CD14-positive monocyte (primary cell): ENCODE measurements around the gene DPY19L1. TPM values are rescaled to one million over a fixed set of nuclear protein-coding genes. Genes with fewer than 3 reads are reported as not detected.
"Not testable (repeated sequence)": the region's sequence is repeated elsewhere in the genome, so short reads cannot be mapped to it uniquely, and the experiment has no call there.

ENCODE experiments used
- DNase-seq, 3 donors: peaks; one replicate each; pipeline ENCODE4 v3.0.0-alpha.2; 2011 to 2022
- H2AFZ ChIP-seq: 2 replicates; pipeline ENCODE4 v1.6.0; 2012; ENCODE audit warnings: mild to moderate bottlenecking, low read depth, low read length, inconsistent platforms; ENCODE audit not compliant: insufficient read depth, poor library complexity, severe bottlenecking
- H3K27ac ChIP-seq, 2 donors: 1 replicate in 1 of 2; 2 replicates in 1 of 2; pipeline ENCODE4 v1.5.1; 2012 to 2013; ENCODE audit warnings: low read length in 2 of 2, control low read depth in 1 of 2, inconsistent platforms in 1 of 2, low read depth in 1 of 2, mild to moderate bottlenecking in 1 of 2
- H3K27me3 ChIP-seq, 2 donors: one replicate each; pipeline versions ENCODE4 v1.6.0 to v1.6.1; 2011 to 2013; ENCODE audit warnings: low read length in 2 of 2; ENCODE audit not compliant: control insufficient read depth in 2 of 2, insufficient read depth in 2 of 2
- H3K36me3 ChIP-seq, 2 donors: replicated peaks in 1 of 2; 1 replicate in 1 of 2; 2 replicates in 1 of 2; pipeline versions ENCODE4 v1.5.1 to v1.6.1; 2012 to 2013; ENCODE audit warnings: low read length in 2 of 2, control low read depth in 1 of 2, inconsistent platforms in 1 of 2, mild to moderate bottlenecking in 1 of 2; ENCODE audit not compliant: insufficient read depth in 2 of 2, control insufficient read depth in 1 of 2
- H3K4me1 ChIP-seq, 2 donors: 1 replicate in 1 of 2; 2 replicates in 1 of 2; pipeline versions ENCODE4 v1.5.1 to v1.6.1; 2012 to 2013; ENCODE audit warnings: low read length in 2 of 2, control low read depth in 1 of 2, inconsistent platforms in 1 of 2, mild to moderate bottlenecking in 1 of 2, moderate library complexity in 1 of 2; ENCODE audit not compliant: insufficient read depth in 2 of 2, control insufficient read depth in 1 of 2
- H3K4me2 ChIP-seq: replicated peaks from 2 replicates; pipeline ENCODE3; 2012; ENCODE audit warnings: low read length, moderate library complexity, mild to moderate bottlenecking; ENCODE audit not compliant: poor library complexity, severe bottlenecking; ENCODE audit errors: extremely low read depth
- H3K4me3 ChIP-seq, 3 experiments: fragments of 200-600 bp in 1 of 3; sonication (generic) in 1 of 3; replicated peaks in 1 of 3; 1 replicate in 2 of 3; 2 replicates in 1 of 3; pipeline ENCODE4 v1.5.1; 2011 to 2013; ENCODE audit warnings: low read length in 3 of 3, mild to moderate bottlenecking in 3 of 3, control low read depth in 2 of 3, low read depth in 2 of 3, inconsistent platforms in 1 of 3, moderate library complexity in 1 of 3
- H3K79me2 ChIP-seq: 2 replicates; pipeline ENCODE4 v1.6.0; 2012; ENCODE audit warnings: mild to moderate bottlenecking, control low read depth, inconsistent platforms, low read length, moderate library complexity; ENCODE audit not compliant: insufficient read depth
- H3K9ac ChIP-seq: 2 replicates; pipeline ENCODE4 v1.6.0; 2017; ENCODE audit warnings: low read length, mild to moderate bottlenecking; ENCODE audit not compliant: insufficient read depth, poor library complexity, severe bottlenecking
- H3K9me3 ChIP-seq, 2 donors: replicated peaks in 1 of 2; 1 replicate in 1 of 2; 2 replicates in 1 of 2; pipeline versions ENCODE4 v1.5.1 to v1.6.1; 2012 to 2013; ENCODE audit warnings: low read length in 2 of 2, control low read depth in 1 of 2; ENCODE audit not compliant: control insufficient read depth in 1 of 2, insufficient read depth in 1 of 2
- H4K20me1 ChIP-seq: 2 replicates; pipeline ENCODE4 v1.6.0; 2012; ENCODE audit warnings: mild to moderate bottlenecking, low read length, control low read depth, moderate library complexity; ENCODE audit not compliant: insufficient read depth
- H3K27ac Mint-ChIP-seq, 7 donors: one replicate each; pipeline ENCODE4 v1.8.0; 2020; ENCODE audit warnings: mild to moderate bottlenecking in 7 of 7, mixed read lengths in 7 of 7, moderate library complexity in 6 of 7, inconsistent platforms in 2 of 7
- H3K27me3 Mint-ChIP-seq, 3 donors: one replicate each; pipeline ENCODE4 v1.8.0; 2021 to 2022; ENCODE audit warnings: low read depth in 3 of 3, mild to moderate bottlenecking in 3 of 3, mixed read lengths in 3 of 3, moderate library complexity in 3 of 3, inconsistent platforms in 1 of 3
- H3K36me3 Mint-ChIP-seq, 2 donors: one replicate each; pipeline ENCODE4 v1.8.0; 2020; ENCODE audit warnings: mixed read lengths in 2 of 2, inconsistent platforms in 1 of 2, mild to moderate bottlenecking in 1 of 2
- H3K4me1 Mint-ChIP-seq: one replicate; pipeline ENCODE4 v1.8.0; 2020; ENCODE audit warnings: mild to moderate bottlenecking, mixed read lengths
- H3K4me3 Mint-ChIP-seq, 2 donors: one replicate each; pipeline ENCODE4 v1.8.0; 2020; ENCODE audit warnings: mild to moderate bottlenecking in 2 of 2, mixed read lengths in 2 of 2, moderate library complexity in 1 of 2
- H3K9me3 Mint-ChIP-seq, 7 donors: one replicate each; pipeline ENCODE4 v1.8.0; 2020 to 2022; ENCODE audit warnings: mixed read lengths in 7 of 7, mild to moderate bottlenecking in 6 of 7, moderate library complexity in 6 of 7, inconsistent platforms in 2 of 7
- CTCF ChIP-seq: fragments of 200-600 bp; IDR thresholded peaks from one replicate; pipeline ENCODE4 v1.8.0; 2022; ENCODE audit warnings: antibody characterized with exemption, mild to moderate bottlenecking
- WGBS: methylation state at CpG from one replicate; pipeline ENCODE4 v1.1.5; 2013; ENCODE audit warnings: missing lambda C conversion rate; ENCODE audit not compliant: insufficient coverage; 5-methylcytosine and 5-hydroxymethylcytosine counted together
- intact Hi-C, 2 donors: fragments of 100-400 bp; cut with micrococcal nuclease; formaldehyde crosslinking; loops; one replicate each; pipeline versions ENCODE4 v1.15.0 to v1.15.1; 2023
- polyA plus RNA-seq, 3 donors: library from polyadenylated mRNA; depleted of rRNA in 1 of 3; unstranded in 2 of 3; stranded (reverse) in 1 of 3; fragments of 300-500 nt in 2 of 3; fragments of >200 nt in 1 of 3; fragmentation: Illumina TruSeq in 2 of 3; gene quantifications; 1 replicate in 2 of 3; 2 replicates in 1 of 3; pipeline ENCODE4 v1.2.3, GENCODE V29; 2012 to 2021

The DPY19L1 gene
- polyA plus RNA-seq, 3 donors: 0.81 to 5.2 (median 3.9) TPM

- H3K27me3 Mint-ChIP-seq: peaks cover 0 to 6% (median 1%) of the 10 kb centered on the region in 3 donors
- no peak overlapping the region for H3K27ac ChIP-seq
- no peaks in the 10 kb centered on the region for H3K79me2 ChIP-seq
- no peak for TF ChIP-seq CTCF
- WGBS: no CpG with 5 or more reads among the region's 2 CpGs
- no peaks in the 10 kb centered on the region for H3K27me3 ChIP-seq
- no peak overlapping the region for H3K27ac Mint-ChIP-seq
- H4K20me1 ChIP-seq: no peaks in the 10 kb centered on the region
- H3K4me2 ChIP-seq: no peak overlapping the region
- H3K9me3 Mint-ChIP-seq: peaks cover 2 to 14% (median 7%) of the 10 kb centered on the region in 7 donors
- intact Hi-C loops: no loop called here
- H3K36me3 Mint-ChIP-seq: no peaks in the 10 kb centered on the region
- no peaks in the 10 kb centered on the region for H3K9me3 ChIP-seq
- no peaks in the 10 kb centered on the region for H3K4me1 Mint-ChIP-seq
- no peak overlapping the region for H3K4me3 ChIP-seq
- no peak overlapping the region for H3K9ac ChIP-seq
- H3K4me3 Mint-ChIP-seq: no peak overlapping the region
- H2AFZ ChIP-seq: no peak overlapping the region
- no peaks in the 10 kb centered on the region for H3K4me1 ChIP-seq
- no peak for DNase-seq
- H3K36me3 ChIP-seq: no peaks in the 10 kb centered on the region
Measured at GRCh38 chr7:34916267-34916666, 121.0 kb downstream of the DPY19L1 start.

- peaks cover 0 to 3% (median 0%) of the 10 kb centered on the region in 3 donors for H3K27me3 Mint-ChIP-seq
- no CpG with 5 or more reads among the region's 2 CpGs for WGBS
Measured at GRCh38 chr7:34912236-34912635, 125.0 kb downstream of the DPY19L1 start.

GRCh38 chr7:34906266-34906850 lies 130.9 kb downstream of the DPY19L1 start:
- H3K4me2 ChIP-seq, H3K27ac Mint-ChIP-seq, H3K9ac ChIP-seq, H3K36me3 ChIP-seq, H2AFZ ChIP-seq, H3K4me3 Mint-ChIP-seq, H3K9me3 ChIP-seq, intact Hi-C loops, H3K27me3 ChIP-seq, H3K4me1 ChIP-seq, H4K20me1 ChIP-seq, DNase-seq, H3K79me2 ChIP-seq, H3K4me3 ChIP-seq, H3K4me1 Mint-ChIP-seq, H3K27ac ChIP-seq, H3K27me3 Mint-ChIP-seq, H3K36me3 Mint-ChIP-seq: not testable (repeated sequence)
- 23% methylated on average over 24 of the region's 30 CpGs for WGBS
- H3K9me3 Mint-ChIP-seq: peaks cover 1 to 13% (median 7%) of the 10 kb centered on the region in 7 donors

More at GRCh38 chr7:34912236-34912635, 125.0 kb downstream of the DPY19L1 start:
- H3K4me1 ChIP-seq: no peaks in the 10 kb centered on the region
- H3K79me2 ChIP-seq: no peaks in the 10 kb centered on the region
- H3K27ac Mint-ChIP-seq: no peak overlapping the region
- no peaks in the 10 kb centered on the region for H3K27me3 ChIP-seq
- no peak overlapping the region for H3K27ac ChIP-seq
- no peaks in the 10 kb centered on the region for H3K9me3 ChIP-seq
- DNase-seq: no peak
- H4K20me1 ChIP-seq: no peaks in the 10 kb centered on the region
- no peak overlapping the region for H3K4me2 ChIP-seq
- no peak for TF ChIP-seq CTCF
- no peaks in the 10 kb centered on the region for H3K36me3 Mint-ChIP-seq
- no peaks in the 10 kb centered on the region for H3K36me3 ChIP-seq
- H3K4me3 ChIP-seq: no peak overlapping the region
- no peaks in the 10 kb centered on the region for H3K4me1 Mint-ChIP-seq
- H3K9ac ChIP-seq: no peak overlapping the region
- H3K4me3 Mint-ChIP-seq: no peak overlapping the region
- intact Hi-C loops: no loop called here
- H3K9me3 Mint-ChIP-seq: peaks cover 0 to 9% (median 5%) of the 10 kb centered on the region in 7 donors
- no peak overlapping the region for H2AFZ ChIP-seq
